ENCODE measurements around the gene CDY2A. TPM values are rescaled to one million over a fixed set of nuclear protein-coding genes. Genes with fewer than 3 reads are reported as not detected.
"Not testable (repeated sequence)": the region's sequence is repeated elsewhere in the genome, so short reads cannot be mapped to it uniquely, and the experiment has no call there.

The CDY2A gene
- not detected in 2 replicates for total RNA-seq (ENCODE audit: low replicate concordance)

- not testable (repeated sequence) for H3K79me2 ChIP-seq (ENCODE audit: low read depth); H3F3A ChIP-seq (ENCODE audit: low read depth); H3K9me3 Mint-ChIP-seq; H3K4me1 ChIP-seq; H3K4me1 Mint-ChIP-seq; H3K9me3 ChIP-seq (ENCODE audit: low read depth); H3K4me3 Mint-ChIP-seq; H3K27ac Mint-ChIP-seq; H3K27me3 ChIP-seq; H3K9ac ChIP-seq; H3K27me3 Mint-ChIP-seq (ENCODE audit: insufficient read depth, low read depth); DNase-seq (ENCODE audit: low spot score); H3K4me3 ChIP-seq; H3K36me3 Mint-ChIP-seq; H3K4me2 ChIP-seq; H3K27ac ChIP-seq; H2AFZ ChIP-seq (replicated peaks); H3K36me3 ChIP-seq; H4K20me1 ChIP-seq (ENCODE audit: low read depth)
Measured at GRCh38 chrY:18025487-18025886, at the start of gene CDY2A. Gene CDY2A (plus strand): TSS chrY:18025787. CDS start chrY:18026115, 328 bp downstream.

GRCh38 chrY:17997586-17997985, 28.0 kb upstream of the CDY2A start:
- H3K4me3 ChIP-seq; H3K9me3 Mint-ChIP-seq; H3K4me1 Mint-ChIP-seq; H3F3A ChIP-seq (ENCODE audit: low read depth); DNase-seq (ENCODE audit: low spot score); H3K27ac ChIP-seq; H3K36me3 ChIP-seq; H3K36me3 Mint-ChIP-seq; H3K9ac ChIP-seq; H4K20me1 ChIP-seq (ENCODE audit: low read depth); H3K9me3 ChIP-seq (ENCODE audit: low read depth); H3K4me1 ChIP-seq; H3K27me3 ChIP-seq; H3K27me3 Mint-ChIP-seq (ENCODE audit: insufficient read depth, low read depth); H3K4me3 Mint-ChIP-seq; H3K4me2 ChIP-seq; H2AFZ ChIP-seq (replicated peaks); H3K27ac Mint-ChIP-seq; H3K79me2 ChIP-seq (ENCODE audit: low read depth): not testable (repeated sequence)

- H3K9me3 Mint-ChIP-seq; H3K4me3 ChIP-seq; H3K4me1 Mint-ChIP-seq; H2AFZ ChIP-seq (replicated peaks); H4K20me1 ChIP-seq (ENCODE audit: low read depth); H3K4me2 ChIP-seq; H3K36me3 ChIP-seq; H3K36me3 Mint-ChIP-seq; H3K79me2 ChIP-seq (ENCODE audit: low read depth); DNase-seq (ENCODE audit: low spot score); H3K27ac ChIP-seq; H3K27me3 ChIP-seq; H3K9ac ChIP-seq; H3K9me3 ChIP-seq (ENCODE audit: low read depth); H3K4me3 Mint-ChIP-seq; H3K27me3 Mint-ChIP-seq (ENCODE audit: insufficient read depth, low read depth); H3K27ac Mint-ChIP-seq; H3K4me1 ChIP-seq; H3F3A ChIP-seq (ENCODE audit: low read depth): not testable (repeated sequence)
Measured at GRCh38 chrY:17998266-17998665, 27.3 kb upstream of the CDY2A start.

GRCh38 chrY:18023897-18024296, 1.7 kb upstream of the CDY2A start:
- not testable (repeated sequence) for H3F3A ChIP-seq (ENCODE audit: low read depth); H3K9me3 ChIP-seq (ENCODE audit: low read depth); H3K27me3 ChIP-seq; H3K36me3 ChIP-seq; H3K4me3 Mint-ChIP-seq; H3K9me3 Mint-ChIP-seq; H2AFZ ChIP-seq (replicated peaks); H3K79me2 ChIP-seq (ENCODE audit: low read depth); H3K27ac ChIP-seq; H3K36me3 Mint-ChIP-seq; H3K4me1 ChIP-seq; H3K4me2 ChIP-seq; H3K4me1 Mint-ChIP-seq; H3K27me3 Mint-ChIP-seq (ENCODE audit: insufficient read depth, low read depth); H4K20me1 ChIP-seq (ENCODE audit: low read depth); H3K27ac Mint-ChIP-seq; H3K9ac ChIP-seq; DNase-seq (ENCODE audit: low spot score); H3K4me3 ChIP-seq

- H3K27me3 ChIP-seq; H3K9ac ChIP-seq; H3K9me3 Mint-ChIP-seq; H3K9me3 ChIP-seq (ENCODE audit: low read depth); H3K36me3 ChIP-seq; H3K4me3 Mint-ChIP-seq; DNase-seq (ENCODE audit: low spot score); H3K27ac ChIP-seq; H3K4me2 ChIP-seq; H3K4me1 Mint-ChIP-seq; H3K4me3 ChIP-seq; H3K27me3 Mint-ChIP-seq (ENCODE audit: insufficient read depth, low read depth); H3K79me2 ChIP-seq (ENCODE audit: low read depth); H3F3A ChIP-seq (ENCODE audit: low read depth); H3K4me1 ChIP-seq; H2AFZ ChIP-seq (replicated peaks); H4K20me1 ChIP-seq (ENCODE audit: low read depth); H3K27ac Mint-ChIP-seq; H3K36me3 Mint-ChIP-seq: not testable (repeated sequence)
Measured at GRCh38 chrY:18028845-18029244, 3.3 kb downstream of the CDY2A start.

- not testable (repeated sequence) for H3K36me3 Mint-ChIP-seq; H3K4me1 Mint-ChIP-seq; DNase-seq (ENCODE audit: low spot score); H2AFZ ChIP-seq (replicated peaks); H3K27me3 ChIP-seq; H3K36me3 ChIP-seq; H3K27ac ChIP-seq; H3K27me3 Mint-ChIP-seq (ENCODE audit: insufficient read depth, low read depth); H3K9ac ChIP-seq; H3K4me1 ChIP-seq; H3K4me3 ChIP-seq; H3F3A ChIP-seq (ENCODE audit: low read depth); H3K4me2 ChIP-seq; H3K79me2 ChIP-seq (ENCODE audit: low read depth); H4K20me1 ChIP-seq (ENCODE audit: low read depth); H3K9me3 ChIP-seq (ENCODE audit: low read depth); H3K27ac Mint-ChIP-seq; H3K4me3 Mint-ChIP-seq; H3K9me3 Mint-ChIP-seq
Measured at GRCh38 chrY:18030178-18030577, 4.6 kb downstream of the CDY2A start.

GRCh38 chrY:18034100-18034814, 8.7 kb downstream of the CDY2A start:
- not testable (repeated sequence) for H3K4me2 ChIP-seq; H3K27ac Mint-ChIP-seq; H3K9me3 ChIP-seq (ENCODE audit: low read depth); H3K27ac ChIP-seq; H3K9me3 Mint-ChIP-seq; H3K4me3 Mint-ChIP-seq; H3K4me3 ChIP-seq; H3K36me3 Mint-ChIP-seq; H3K27me3 Mint-ChIP-seq (ENCODE audit: insufficient read depth, low read depth); H3K79me2 ChIP-seq (ENCODE audit: low read depth); DNase-seq (ENCODE audit: low spot score); H3K4me1 Mint-ChIP-seq; H3F3A ChIP-seq (ENCODE audit: low read depth); H3K9ac ChIP-seq; H2AFZ ChIP-seq (replicated peaks); H4K20me1 ChIP-seq (ENCODE audit: low read depth); H3K4me1 ChIP-seq; H3K27me3 ChIP-seq; H3K36me3 ChIP-seq

- H3K27me3 ChIP-seq; H3K79me2 ChIP-seq (ENCODE audit: low read depth); H3K36me3 ChIP-seq; H3F3A ChIP-seq (ENCODE audit: low read depth); H3K4me2 ChIP-seq; H3K4me3 Mint-ChIP-seq; H3K36me3 Mint-ChIP-seq; H3K27ac ChIP-seq; H3K4me1 Mint-ChIP-seq; H3K27me3 Mint-ChIP-seq (ENCODE audit: insufficient read depth, low read depth); H3K9me3 ChIP-seq (ENCODE audit: low read depth); H3K27ac Mint-ChIP-seq; H3K4me1 ChIP-seq; H3K9ac ChIP-seq; H3K9me3 Mint-ChIP-seq; H2AFZ ChIP-seq (replicated peaks); H4K20me1 ChIP-seq (ENCODE audit: low read depth); DNase-seq (ENCODE audit: low spot score); H3K4me3 ChIP-seq: not testable (repeated sequence)
Measured at GRCh38 chrY:18034864-18035263, 9.3 kb downstream of the CDY2A start.

Data from neural progenitor cell (in vitro differentiated cells).